NCI-H2081 (cell line): ENCODE data around the gene BRINP3.
A peak's percentile ranks its signal among the peaks of the same experiment; 100 is the strongest.
"Not testable (repeated sequence)": the region's sequence is repeated elsewhere in the genome, so short reads cannot be mapped to it uniquely, and the experiment has no call there.

Experiments used
- DNase-seq, 2 experiments: peaks; one replicate each; lab custom pipeline; 2025; lab: John Stamatoyannopoulos, UW

BRINP3 gene

DNA sequence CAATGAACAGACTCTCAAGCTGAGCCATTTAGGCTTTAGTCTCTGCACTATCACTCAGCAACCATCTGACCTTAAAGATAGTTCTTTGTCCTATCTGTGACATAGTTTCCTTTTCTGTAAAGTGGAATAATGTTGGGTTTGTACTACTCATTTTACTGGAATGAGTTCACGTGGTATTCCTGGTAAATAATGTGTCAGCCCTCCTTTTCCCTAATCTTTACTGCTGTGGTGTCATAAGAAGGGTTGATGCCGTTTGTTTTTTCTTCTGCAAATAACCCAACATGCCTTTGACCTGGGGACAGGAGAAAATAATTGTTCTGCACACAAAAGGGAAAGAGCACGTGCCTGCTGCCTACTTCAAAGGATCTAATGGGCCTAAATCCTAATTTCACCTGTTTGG is 297.8 kb downstream of the BRINP3 start:
- peak in 1 of 2 experiments; percentile 19 for DNase-seq

- DNase-seq, result no peak
These were observed 298.8 kb downstream of the BRINP3 start for GRCh38 chr1:190178827-190179226.

DNA sequence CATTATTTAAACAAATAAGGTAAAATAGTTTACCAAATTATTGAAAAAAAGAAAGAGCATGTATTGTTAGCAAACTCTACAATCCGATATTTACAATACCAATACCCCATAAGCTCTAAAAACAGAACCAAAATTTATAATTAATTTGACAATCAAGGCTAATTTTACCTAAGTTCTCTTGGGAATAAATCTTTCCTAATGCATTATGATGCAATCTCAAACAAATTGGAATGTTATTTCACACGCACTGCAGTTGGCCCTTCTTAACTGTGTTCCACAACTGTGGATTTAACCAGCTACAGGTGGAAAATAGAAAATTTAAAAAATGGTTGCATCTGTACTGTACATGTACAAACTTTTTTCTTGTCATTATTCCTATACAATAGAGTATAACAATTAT is 300.1 kb downstream of the BRINP3 start:
- no peak for DNase-seq

DNA sequence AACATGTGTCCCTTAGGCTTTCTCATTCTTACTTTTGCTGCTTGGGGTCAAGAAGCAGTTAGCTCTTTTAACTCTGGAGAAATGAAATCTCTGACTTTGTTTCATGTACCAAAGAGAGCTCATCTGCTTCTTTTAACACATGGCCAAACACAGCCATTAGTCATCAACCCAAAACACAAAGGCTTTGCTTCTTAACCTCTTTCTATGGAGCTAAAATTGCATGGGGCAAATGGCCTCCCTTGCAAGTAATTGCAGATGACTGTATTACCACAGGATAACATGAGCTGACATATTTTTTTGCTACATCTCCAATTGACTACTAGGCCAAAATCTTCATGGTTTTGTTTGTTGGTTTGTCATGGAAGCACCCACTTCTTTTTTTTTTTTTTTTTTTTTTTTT is 300.9 kb downstream of the BRINP3 start:
- DNase-seq, result no peak

GRCh38 chr1:190175320-190175719 is 302.3 kb downstream of the BRINP3 start:
- no peak for DNase-seq

GRCh38 chr1:190172651-190173430 is 304.8 kb downstream of the BRINP3 start:
- no peak for DNase-seq

GRCh38 chr1:190170321-190170720 is 307.3 kb downstream of the BRINP3 start:
- DNase-seq, result no peak

DNA sequence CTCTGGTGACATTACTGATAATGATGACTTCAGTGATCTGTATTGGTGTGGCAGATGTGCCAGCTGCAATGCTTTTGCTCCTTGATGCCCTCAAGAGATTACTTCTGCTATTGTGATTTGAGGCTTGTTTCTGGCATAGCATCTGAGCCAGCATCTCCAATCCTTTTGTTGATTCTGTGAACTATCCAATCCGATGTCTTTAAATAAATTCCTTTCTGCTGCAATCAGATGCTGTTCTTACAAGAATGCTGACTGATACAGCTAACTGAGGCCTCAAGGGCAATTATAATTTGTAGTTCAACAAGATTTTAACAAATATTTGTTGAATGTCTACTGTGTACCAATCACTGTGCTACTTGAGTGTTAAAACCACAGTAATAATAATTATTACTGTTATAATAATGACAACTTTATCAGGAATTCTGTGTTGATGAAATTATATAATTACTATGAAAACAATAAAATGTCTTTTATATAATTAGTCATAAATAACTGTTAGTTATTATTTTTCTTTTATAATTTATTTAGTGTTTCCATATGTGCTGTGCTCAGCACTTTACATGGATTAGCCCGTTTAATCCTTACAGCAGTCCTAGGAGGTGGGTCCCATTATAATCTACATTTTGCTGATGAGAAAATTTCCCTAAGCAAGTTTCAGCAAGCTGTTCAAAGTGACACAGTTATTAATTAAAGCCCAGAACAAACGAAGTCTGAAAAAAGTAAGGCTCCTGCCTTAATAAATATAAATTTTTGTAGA is 308.2 kb downstream of the BRINP3 start:
- DNase-seq, result no peak

GRCh38 chr1:190168893-190169280 is 308.8 kb downstream of the BRINP3 start:
- no peak for DNase-seq

GRCh38 chr1:190168116-190168892 is 309.4 kb downstream of the BRINP3 start:
- DNase-seq, result no peak

- no peak for DNase-seq
These were observed 318.5 kb downstream of the BRINP3 start for GRCh38 chr1:190159146-190159545.

GRCh38 chr1:190154744-190155143 is 322.9 kb downstream of the BRINP3 start:
- no peak for DNase-seq

DNA sequence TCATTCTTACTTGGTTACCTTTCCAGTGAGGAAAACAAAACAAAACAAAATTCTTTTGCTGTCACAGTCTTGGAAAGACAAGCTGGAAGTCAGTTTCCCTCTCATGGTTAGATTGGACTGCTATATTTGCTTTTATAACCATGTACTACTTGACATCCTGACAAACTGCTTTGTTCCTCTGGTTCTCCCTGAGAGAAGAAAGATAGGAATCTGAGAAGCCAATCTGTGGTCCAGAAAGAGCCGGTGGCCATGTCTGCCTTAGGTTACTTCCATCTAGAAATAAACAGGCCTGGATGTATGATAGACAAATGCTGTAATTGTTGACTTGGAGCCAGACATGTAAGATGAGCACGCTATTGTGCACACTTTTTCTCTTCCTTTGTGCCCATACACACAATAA is 330.0 kb downstream of the BRINP3 start:
- no peak for DNase-seq

GRCh38 chr1:190144650-190145049 is 333.0 kb downstream of the BRINP3 start:
- DNase-seq, result no peak

GRCh38 chr1:190140644-190141043 is 337.0 kb downstream of the BRINP3 start:
- no peak for DNase-seq

- DNase-seq, result no peak
These were observed 339.0 kb downstream of the BRINP3 start for GRCh38 chr1:190138702-190139101.

GRCh38 chr1:190138266-190138665 is 339.4 kb downstream of the BRINP3 start:
- no peak for DNase-seq

DNA sequence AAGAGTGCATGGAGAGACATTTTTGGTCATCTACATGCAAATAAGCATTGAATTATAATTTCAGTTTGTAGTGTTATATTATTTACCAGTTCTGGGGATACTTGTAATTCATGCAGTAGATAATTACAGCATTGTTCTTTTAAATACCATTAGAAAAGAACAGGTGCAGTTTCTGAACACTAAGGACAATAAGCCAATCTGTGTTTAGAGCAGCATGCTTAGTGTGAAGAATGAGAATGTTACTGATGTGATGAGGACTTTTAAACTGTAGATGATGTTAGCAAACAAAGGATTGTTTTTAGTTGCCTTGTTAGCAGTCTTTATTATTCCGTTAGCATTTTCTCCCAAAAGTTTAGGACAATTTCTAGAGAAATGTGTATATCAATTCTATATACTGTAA is 348.3 kb downstream of the BRINP3 start:
- no peak for DNase-seq

DNA sequence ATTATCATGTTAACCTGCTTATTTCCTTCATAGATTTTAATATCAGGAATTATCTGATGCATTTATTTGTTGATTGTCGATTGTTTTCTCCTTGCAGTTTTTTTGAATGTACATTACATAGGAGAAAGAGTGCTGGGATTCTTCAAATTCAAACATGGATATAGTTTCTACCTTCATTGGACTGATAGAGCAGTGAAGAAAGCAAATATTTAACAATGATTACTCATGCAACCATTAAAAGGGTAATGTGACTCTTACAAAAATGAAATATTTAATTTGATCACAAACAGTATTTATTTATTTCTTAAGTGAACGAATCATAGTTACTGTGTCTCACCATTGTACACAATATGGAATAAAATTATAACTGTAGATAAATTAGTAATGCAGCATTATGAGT is 350.9 kb downstream of the BRINP3 start:
- DNase-seq, result peak in 1 of 2 experiments; percentile 16

GRCh38 chr1:190124068-190124467 is 353.6 kb downstream of the BRINP3 start:
- DNase-seq, result no peak

- DNase-seq, result not testable (repeated sequence)
These were observed 357.1 kb downstream of the BRINP3 start for GRCh38 chr1:190120564-190120963.

DNA sequence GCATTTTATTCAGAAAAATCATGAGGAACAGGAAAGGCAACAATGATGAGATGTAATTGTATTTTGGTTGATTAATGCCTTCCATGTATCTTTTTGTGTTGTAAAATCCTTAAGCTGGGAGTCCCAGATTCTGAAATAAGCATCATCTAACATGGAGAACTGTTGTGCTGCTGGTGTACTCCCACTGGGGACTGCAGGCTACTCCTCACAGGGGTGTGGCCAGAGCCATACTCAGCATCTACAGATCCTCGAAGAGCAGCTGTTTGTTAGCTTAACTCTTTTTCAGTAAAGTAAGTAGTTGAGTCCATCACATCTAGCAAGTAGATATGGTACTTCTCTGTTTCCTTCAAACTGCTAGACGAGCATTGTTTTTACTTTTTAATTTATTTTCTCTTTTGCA is 358.0 kb downstream of the BRINP3 start:
- DNase-seq, result no peak

DNA sequence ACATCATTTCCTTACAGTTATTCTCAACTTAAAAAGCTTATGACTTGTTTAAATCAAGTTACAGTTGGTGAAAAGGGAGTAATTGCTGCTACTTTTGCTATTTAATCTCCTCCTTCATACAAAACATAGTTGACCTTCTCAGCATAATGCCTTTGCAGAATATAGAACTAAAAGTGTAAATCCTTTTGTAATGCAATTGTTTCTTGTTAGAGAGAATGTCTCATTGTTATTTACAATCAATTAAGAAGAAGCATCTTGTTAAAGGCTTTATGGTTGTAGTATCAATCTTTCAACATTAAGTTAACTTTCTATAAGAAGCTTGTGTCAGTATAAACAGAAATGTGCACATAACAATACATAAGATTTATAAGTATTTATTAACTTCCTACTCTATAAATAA is 360.7 kb downstream of the BRINP3 start:
- DNase-seq, result no peak
